GM19463 (cell line): Measurements from ENCODE around the gene RNF220.
"Not testable (repeated sequence)": the region's sequence is repeated elsewhere in the genome, so short reads cannot be mapped to it uniquely, and the experiment has no call there.

Experiments
- ATAC-seq: cut with Tn5 transposase; IDR thresholded peaks from one replicate; pipeline ENCODE4 v1.9.1; 2021; ENCODE audit warnings: mild to moderate bottlenecking, moderate library complexity; ENCODE audit not compliant: unreplicated experiment

RNF220 gene

GRCh38 chr1:44545961-44546360 is 140.9 kb downstream of the RNF220 start:
- no peak for ATAC-seq

- no peak for ATAC-seq
Observed at GRCh38 chr1:44546403-44547053, 141.5 kb downstream of the RNF220 start.

DNA sequence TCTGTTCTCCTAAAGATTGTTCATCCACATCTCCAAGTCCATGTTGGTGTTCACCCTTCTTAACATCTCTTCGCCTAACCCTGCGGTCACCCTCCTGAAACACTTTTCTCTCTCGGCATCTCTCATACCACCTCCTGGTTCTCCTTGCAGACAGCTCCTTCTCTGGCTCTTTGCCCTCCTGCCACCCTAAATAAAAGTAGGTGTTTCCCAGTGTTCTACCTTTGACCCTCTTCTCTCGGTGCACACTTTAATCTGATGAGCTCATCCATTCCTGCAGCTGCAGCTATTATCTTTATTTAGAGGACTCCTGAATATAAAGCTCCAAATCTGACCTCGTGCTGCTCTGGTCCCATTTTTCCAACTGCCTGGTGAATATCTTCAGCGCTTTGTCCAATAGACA is 142.3 kb downstream of the RNF220 start:
- no peak for ATAC-seq

DNA sequence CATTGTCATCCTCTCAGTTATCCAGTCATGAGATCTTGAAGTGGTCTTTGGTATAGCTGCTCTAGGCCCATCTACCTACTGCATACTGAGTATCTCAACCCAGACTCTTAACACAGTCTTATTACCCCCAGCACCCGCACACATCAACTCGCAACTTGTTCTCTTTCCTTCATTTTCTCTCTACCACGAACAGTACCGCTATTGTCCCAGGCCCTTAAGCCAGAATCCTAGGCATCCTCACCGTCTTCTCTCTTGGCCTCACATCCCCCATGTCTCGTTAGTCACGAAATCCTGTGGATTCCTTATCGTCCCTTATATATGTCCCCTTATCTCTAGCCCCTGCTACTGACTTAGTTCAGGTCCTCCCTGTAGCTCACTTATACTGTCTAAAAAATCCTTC is 142.8 kb downstream of the RNF220 start:
- no peak for ATAC-seq

- ATAC-seq = no peak
Observed at GRCh38 chr1:44549510-44549909, 144.5 kb downstream of the RNF220 start.

DNA sequence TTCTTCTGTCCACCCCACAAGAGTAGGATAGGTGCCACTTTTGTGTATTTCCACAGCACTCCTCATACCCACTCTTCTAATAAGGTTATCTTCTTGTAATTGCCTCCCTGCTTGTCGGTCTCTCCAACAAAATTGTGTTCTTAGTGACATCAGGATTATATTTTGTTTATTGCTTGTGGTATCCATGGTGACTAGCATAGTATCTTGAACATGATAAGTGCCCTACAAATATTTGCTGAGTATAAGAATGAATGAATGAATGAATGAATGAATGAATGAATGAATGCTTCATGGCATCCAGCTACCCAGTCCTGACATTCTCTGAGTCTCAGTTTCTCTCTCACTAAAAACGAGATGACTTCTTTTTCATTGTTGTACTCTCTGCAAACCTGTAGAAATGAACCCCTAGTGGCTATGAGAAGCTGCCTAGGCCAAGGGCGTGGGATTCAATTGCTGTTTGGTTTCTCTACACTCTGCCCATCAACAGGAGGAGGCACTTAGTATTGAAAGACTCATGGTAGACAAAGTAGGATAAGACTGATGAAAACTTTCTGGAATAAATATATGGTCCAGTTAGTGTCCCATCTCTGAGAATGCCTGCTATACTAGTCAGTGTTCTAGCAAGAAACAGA is 148.2 kb downstream of the RNF220 start:
- ATAC-seq = no peak

DNA sequence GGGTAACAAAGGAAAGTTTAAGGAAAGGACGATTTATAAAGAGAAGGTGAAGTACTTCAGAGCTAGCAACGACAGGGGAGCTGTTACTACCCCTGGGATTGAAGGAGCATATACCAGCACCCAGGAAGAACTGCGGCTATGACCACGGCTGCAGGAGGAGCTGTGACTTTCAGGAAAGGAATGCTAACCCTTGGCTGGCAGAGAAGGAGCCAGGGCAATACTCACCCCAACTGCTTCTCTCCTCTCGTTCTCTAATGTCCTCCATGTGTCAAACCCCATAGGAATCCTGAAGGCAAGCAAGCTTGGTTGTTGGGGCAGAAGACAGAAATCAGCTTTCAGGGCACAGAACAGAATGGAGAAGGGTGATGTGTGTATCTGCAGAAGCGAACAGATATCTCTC is 148.7 kb downstream of the RNF220 start:
- ATAC-seq = no peak

DNA sequence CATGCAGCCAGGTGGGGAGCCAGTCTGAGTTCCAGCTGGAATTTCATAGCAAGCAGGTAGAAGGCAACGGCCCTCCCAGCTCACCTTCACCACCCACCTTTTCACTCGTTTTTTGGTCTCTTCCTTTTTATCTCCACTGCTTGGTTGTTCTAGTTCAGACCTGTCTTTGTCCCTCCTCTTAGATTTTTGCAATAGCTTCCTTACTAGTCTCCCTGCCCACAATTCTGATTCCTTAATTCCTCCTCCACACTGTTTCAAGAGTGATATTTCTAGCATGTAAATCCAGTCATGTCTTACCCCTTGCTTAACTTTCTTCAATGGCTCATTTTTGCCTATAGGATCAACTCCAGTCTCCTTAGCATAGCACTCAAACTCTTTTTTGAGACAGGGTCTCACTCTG is 149.7 kb downstream of the RNF220 start:
- no peak for ATAC-seq

GRCh38 chr1:44557778-44558177 is 152.7 kb downstream of the RNF220 start:
- ATAC-seq = no peak

GRCh38 chr1:44558883-44559282 is 153.8 kb downstream of the RNF220 start:
- ATAC-seq = no peak

DNA sequence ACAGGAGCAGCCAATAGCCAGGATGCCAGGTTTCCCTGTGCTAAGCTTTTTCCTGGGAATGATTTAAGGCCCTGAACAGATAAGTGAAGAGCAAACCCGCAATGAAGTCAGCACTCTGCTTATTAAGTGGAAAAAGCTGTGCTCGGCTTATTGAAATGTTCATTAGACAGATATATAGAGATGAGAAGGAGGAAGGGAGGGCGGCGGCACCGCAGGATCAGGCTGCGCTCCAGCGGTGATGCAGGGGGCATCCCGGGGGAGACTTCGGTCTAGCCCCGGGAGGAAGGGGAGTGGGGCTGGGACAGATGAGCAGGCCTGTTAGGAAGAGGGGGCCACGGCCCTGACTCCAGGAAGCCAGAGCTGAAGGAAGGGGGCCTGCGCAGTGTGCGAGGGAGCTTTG is 154.3 kb downstream of the RNF220 start:
- ATAC-seq = no peak

DNA sequence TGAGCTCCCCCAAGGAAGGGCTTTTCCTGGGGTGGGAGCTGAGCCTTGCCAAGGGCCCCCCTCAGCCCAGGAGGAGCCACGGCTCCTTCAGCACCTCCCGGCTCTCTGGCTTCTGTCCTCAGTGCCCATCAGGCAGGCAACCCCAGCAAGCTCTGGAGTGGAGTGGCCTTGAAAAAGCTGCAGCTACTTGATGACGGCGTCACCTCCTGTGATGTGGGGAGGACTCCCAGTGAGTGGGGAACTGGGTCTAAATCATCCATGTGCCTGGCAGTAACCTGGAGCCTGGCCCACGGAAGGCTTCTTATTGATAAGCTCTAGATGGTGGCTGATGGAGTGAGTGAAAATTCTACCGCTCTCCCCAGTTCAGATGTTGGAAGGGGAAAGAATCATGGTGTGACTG is 154.9 kb downstream of the RNF220 start:
- ATAC-seq = no peak

GRCh38 chr1:44560696-44561095 is 155.6 kb downstream of the RNF220 start:
- ATAC-seq = not testable (repeated sequence)

DNA sequence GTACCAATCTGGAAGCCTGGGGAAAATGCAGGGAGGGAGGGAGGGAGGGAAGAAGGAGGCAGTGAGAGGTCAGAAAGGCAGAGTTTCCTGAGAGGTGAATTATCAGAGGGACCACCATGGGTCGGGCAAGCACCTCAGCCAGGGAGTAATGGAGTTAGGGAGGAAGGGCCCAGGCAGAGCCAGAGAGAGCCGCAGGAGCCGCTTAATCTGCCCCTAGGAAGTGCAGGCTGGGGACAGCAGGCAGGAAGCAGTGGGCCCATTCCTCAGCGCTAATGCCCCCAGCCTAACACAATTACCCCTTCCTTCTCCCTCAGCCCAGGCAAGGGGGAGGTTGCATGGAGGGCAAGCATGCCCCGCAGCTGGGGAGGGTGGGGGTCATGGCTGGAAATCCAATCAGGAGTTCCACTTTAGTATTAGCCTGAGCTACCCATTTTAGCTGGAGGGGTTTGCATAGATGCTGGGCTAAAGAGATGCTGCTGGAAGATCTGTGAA is 160.2 kb downstream of the RNF220 start:
- no peak for ATAC-seq

DNA sequence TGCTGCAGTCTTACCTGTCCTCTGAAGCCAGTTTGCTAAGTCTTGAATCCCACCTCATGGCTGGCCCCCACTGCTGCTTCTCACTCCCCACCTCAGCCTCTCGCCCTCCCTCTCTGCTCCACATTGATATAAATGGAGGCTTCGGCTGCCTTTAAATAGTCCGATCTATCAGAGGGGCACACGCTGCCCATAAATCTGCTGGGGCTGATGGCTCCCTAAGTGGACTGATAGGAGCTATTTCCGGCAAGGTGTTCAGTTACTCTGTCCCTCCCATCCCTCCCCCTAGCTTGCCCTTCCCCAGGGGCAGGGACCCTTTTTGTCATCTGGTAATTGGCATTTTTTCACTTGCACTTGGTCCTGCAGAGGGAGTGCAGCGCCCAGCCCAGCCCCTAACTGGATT is 160.8 kb downstream of the RNF220 start:
- ATAC-seq = no peak

GRCh38 chr1:44566281-44567046 is 161.4 kb downstream of the RNF220 start:
- no peak for ATAC-seq

- ATAC-seq = no peak
Observed at GRCh38 chr1:44568128-44568900, 163.3 kb downstream of the RNF220 start.

DNA sequence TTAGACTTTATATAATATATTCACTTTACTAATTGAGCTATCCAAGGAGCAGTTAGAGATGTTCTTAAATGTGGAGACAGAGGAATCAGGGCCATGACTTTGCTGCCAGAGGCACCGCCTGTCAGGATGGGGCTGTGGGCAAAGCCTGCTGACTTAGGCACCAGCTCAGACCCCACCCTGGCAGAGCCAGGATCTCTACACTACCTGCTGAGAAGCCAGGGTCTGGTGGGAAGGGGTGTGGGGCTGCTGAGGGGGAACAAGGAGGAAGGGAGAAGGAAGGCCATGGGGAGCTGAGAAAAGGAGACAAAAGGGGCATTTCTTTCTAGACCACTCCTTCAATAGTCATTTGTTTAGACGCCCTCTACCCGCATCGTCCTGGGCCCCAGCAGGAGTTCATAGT is 164.4 kb downstream of the RNF220 start:
- ATAC-seq = no peak

- no peak for ATAC-seq
Observed at GRCh38 chr1:44571712-44572571, 166.9 kb downstream of the RNF220 start.

DNA sequence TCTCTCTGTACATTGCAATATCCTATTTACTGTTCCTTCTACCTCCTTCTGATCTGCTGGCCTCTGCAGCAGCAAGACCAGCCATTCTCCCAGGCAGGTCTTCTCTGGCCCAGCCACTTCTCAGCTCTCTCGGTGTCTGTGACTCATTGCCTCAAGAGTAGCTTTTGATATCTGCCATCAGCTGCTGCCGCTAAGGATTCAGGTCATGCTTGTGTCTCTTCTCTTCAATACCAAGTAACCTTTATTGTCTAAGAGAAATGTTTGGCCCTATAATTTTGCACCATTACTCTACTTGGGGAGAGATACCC is 167.5 kb downstream of the RNF220 start:
- no peak for ATAC-seq
